Adrenal gland (tissue), 5 donors: ENCODE measurements around the gene GRM4.

Experiments used
- POLR2A ChIP-seq, 2 donors: fragments of 450-650 bp; IDR thresholded peaks; one replicate each; pipeline ENCODE4 v1.6.1; 2017; ENCODE audit warnings: antibody characterized with exemption in 2 of 2, mild to moderate bottlenecking in 2 of 2, moderate library complexity in 1 of 2
- TF ChIP-seq, protein P1 (sequence below), 6 experiments: fragments of 450-650 bp in 4 of 6; fragments of 200-600 bp in 2 of 6; sonication (generic) in 1 of 6; IDR thresholded peaks; 1 replicate in 5 of 6; 2 replicates in 1 of 6; pipeline versions ENCODE4 v1.5.1 to v1.8.0; 2016 to 2021; ENCODE audit warnings: antibody characterized with exemption in 6 of 6, mild to moderate bottlenecking in 2 of 6, moderate library complexity in 1 of 6
- donor health status: DM: no; HTN: no; CAD: no.

DNA sequence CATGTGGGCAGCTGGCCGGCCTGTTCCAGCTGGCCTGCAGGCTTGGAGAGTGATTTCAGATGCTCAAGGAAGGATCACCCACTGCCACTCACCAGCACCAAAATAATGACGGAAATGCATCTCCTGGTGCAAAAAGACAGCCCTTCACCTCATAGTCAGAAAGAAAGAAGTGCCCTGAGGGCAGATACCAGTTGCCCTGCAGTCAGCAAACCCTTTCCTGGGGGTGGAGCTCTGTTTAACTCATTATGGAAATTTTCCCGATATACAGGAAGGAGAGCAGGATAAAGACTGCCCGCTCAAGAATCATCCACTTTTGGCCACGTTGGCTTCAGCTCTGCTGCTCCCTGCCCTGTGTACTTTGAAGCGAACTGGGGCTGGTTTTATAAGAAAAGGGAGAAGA, 127.9 kb downstream of the GRM4 start:
- TF ChIP-seq, protein P1, sequence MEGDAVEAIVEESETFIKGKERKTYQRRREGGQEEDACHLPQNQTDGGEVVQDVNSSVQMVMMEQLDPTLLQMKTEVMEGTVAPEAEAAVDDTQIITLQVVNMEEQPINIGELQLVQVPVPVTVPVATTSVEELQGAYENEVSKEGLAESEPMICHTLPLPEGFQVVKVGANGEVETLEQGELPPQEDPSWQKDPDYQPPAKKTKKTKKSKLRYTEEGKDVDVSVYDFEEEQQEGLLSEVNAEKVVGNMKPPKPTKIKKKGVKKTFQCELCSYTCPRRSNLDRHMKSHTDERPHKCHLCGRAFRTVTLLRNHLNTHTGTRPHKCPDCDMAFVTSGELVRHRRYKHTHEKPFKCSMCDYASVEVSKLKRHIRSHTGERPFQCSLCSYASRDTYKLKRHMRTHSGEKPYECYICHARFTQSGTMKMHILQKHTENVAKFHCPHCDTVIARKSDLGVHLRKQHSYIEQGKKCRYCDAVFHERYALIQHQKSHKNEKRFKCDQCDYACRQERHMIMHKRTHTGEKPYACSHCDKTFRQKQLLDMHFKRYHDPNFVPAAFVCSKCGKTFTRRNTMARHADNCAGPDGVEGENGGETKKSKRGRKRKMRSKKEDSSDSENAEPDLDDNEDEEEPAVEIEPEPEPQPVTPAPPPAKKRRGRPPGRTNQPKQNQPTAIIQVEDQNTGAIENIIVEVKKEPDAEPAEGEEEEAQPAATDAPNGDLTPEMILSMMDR (IDR thresholded peaks at IDR 0.05) = no peak
- no peak for TF ChIP-seq POLR2A (IDR thresholded peaks at IDR 0.05)
